Activated naive CD8-positive, alpha-beta T cell treated with anti-CD3 and anti-CD28 coated beads, Interleukin-2, amount 10 ng/mL, durations not matched to agents 7 days and 5 days (primary cell): ENCODE results near the gene RWDD3. TPM values are rescaled to one million over a fixed set of nuclear protein-coding genes. Genes with fewer than 3 reads are reported as not detected.

Source experiments
- ATAC-seq: fragments of 150-1000 bp; cut with Tn5 transposase; one replicate; pipeline ENCODE4 v1.10.0; 2021; ENCODE audit warnings: low read depth, moderate library complexity
- POLR2A ChIA-PET: fragments of 350-600 bp; sonication (Branson Sonifier 250); formaldehyde crosslinking; loops from one replicate; lab custom pipeline; 2021; ENCODE audit warnings: antibody characterized with exemption; lab: Charles Lee
- DNase-seq: peaks from one replicate; pipeline ENCODE4 v3.0.0; 2021
- H3K27ac Mint-ChIP-seq: one replicate; pipeline ENCODE4 v1.8.0; 2022; ENCODE audit warnings: mild to moderate bottlenecking, mixed read lengths
- H3K27me3 Mint-ChIP-seq: one replicate; pipeline ENCODE4 v1.8.0; 2022; ENCODE audit warnings: mild to moderate bottlenecking, moderate library complexity, mixed read lengths
- H3K36me3 Mint-ChIP-seq: one replicate; pipeline ENCODE4 v1.8.0; 2021; ENCODE audit warnings: mild to moderate bottlenecking, mixed read lengths
- H3K4me1 Mint-ChIP-seq: one replicate; pipeline ENCODE4 v1.8.0; 2021; ENCODE audit warnings: mixed read lengths
- H3K4me3 Mint-ChIP-seq: one replicate; pipeline ENCODE4 v1.8.0; 2022; ENCODE audit warnings: mild to moderate bottlenecking, moderate library complexity, mixed read lengths
- H3K9me3 Mint-ChIP-seq: one replicate; pipeline ENCODE4 v1.8.0; 2021; ENCODE audit warnings: mixed read lengths
- total RNA-seq, 2 experiments: library from RNA; stranded (reverse); gene quantifications; one replicate each; pipeline ENCODE4 v1.2.3, GENCODE V29; 2021

RWDD3 gene
- total RNA-seq, 2 experiments from 2014 or later = 18.0 to 21.4 TPM

GRCh38 chr1:95278173-95279006 lies 44.4 kb downstream of the RWDD3 start:
- H3K4me3 Mint-ChIP-seq = no peak overlapping the region
- no peak overlapping the region for H3K27ac Mint-ChIP-seq
- POLR2A ChIA-PET = no interaction called here
- ATAC-seq = no peak
- H3K27me3 Mint-ChIP-seq = peaks cover 11% of the 10 kb centered on the region
- no peaks in the 10 kb centered on the region for H3K4me1 Mint-ChIP-seq
- H3K9me3 Mint-ChIP-seq = no peaks in the 10 kb centered on the region
- no peaks in the 10 kb centered on the region for H3K36me3 Mint-ChIP-seq
- DNase-seq = no peak

GRCh38 chr1:95281781-95282517 lies 47.9 kb downstream of the RWDD3 start:
- H3K9me3 Mint-ChIP-seq = no peaks in the 10 kb centered on the region
- H3K27ac Mint-ChIP-seq = no peak overlapping the region
- DNase-seq (no peak), ATAC-seq (no peak)
- no peaks in the 10 kb centered on the region for H3K4me1 Mint-ChIP-seq
- no peaks in the 10 kb centered on the region for H3K36me3 Mint-ChIP-seq
- POLR2A ChIA-PET = interaction anchor here (0.5 kb wide), 1 partner anchor 109 kb away, joined by 3 read pairs; no protein-coding TSS in a partner anchor
- H3K27me3 Mint-ChIP-seq = peaks cover 7% of the 10 kb centered on the region
- no peak overlapping the region for H3K4me3 Mint-ChIP-seq

- no peaks in the 10 kb centered on the region for H3K36me3 Mint-ChIP-seq
- H3K27me3 Mint-ChIP-seq = peaks cover 5% of the 10 kb centered on the region
- H3K27ac Mint-ChIP-seq = no peak overlapping the region
- no peak overlapping the region for H3K4me3 Mint-ChIP-seq
- no peaks in the 10 kb centered on the region for H3K4me1 Mint-ChIP-seq
- H3K9me3 Mint-ChIP-seq = no peaks in the 10 kb centered on the region
- ATAC-seq = no peak
- DNase-seq = no peak
- POLR2A ChIA-PET = interaction anchor here (0.5 kb wide), 1 partner anchor 110 kb away, joined by 3 read pairs; no protein-coding TSS in a partner anchor
These were observed 48.5 kb downstream of the RWDD3 start for GRCh38 chr1:95282518-95282895.

GRCh38 chr1:95284420-95284819 lies 50.4 kb downstream of the RWDD3 start:
- Mint-ChIP-seq H3K9me3 (no peaks in the 10 kb centered on the region), H3K4me1 (no peaks in the 10 kb centered on the region), H3K4me3 (no peak overlapping the region), H3K27me3 (peaks cover 5% of the 10 kb centered on the region), H3K27ac (no peak overlapping the region), H3K36me3 (no peaks in the 10 kb centered on the region)
- ATAC-seq (no peak), DNase-seq (no peak)
- POLR2A ChIA-PET = no interaction called here

- H3K36me3 Mint-ChIP-seq = no peaks in the 10 kb centered on the region
- no peak for DNase-seq
- H3K9me3 Mint-ChIP-seq = no peaks in the 10 kb centered on the region
- no peak for ATAC-seq
- no peak overlapping the region for H3K27ac Mint-ChIP-seq
- no peak overlapping the region for H3K4me3 Mint-ChIP-seq
- H3K4me1 Mint-ChIP-seq = no peaks in the 10 kb centered on the region
- H3K27me3 Mint-ChIP-seq = no peaks in the 10 kb centered on the region
- POLR2A ChIA-PET = no interaction called here
These were observed 52.5 kb downstream of the RWDD3 start for GRCh38 chr1:95286479-95286878.

- no peaks in the 10 kb centered on the region for H3K27me3 Mint-ChIP-seq
- H3K36me3 Mint-ChIP-seq = no peaks in the 10 kb centered on the region
- H3K4me3 Mint-ChIP-seq = no peak overlapping the region
- DNase-seq (no peak), ATAC-seq (no peak)
- no peaks in the 10 kb centered on the region for H3K4me1 Mint-ChIP-seq
- POLR2A ChIA-PET = no interaction called here
- no peak overlapping the region for H3K27ac Mint-ChIP-seq
- no peaks in the 10 kb centered on the region for H3K9me3 Mint-ChIP-seq
These were observed 53.1 kb downstream of the RWDD3 start for GRCh38 chr1:95287081-95287480.

- Mint-ChIP-seq H3K9me3 (no peaks in the 10 kb centered on the region), H3K27me3 (no peaks in the 10 kb centered on the region), H3K27ac (no peak overlapping the region), H3K4me1 (no peaks in the 10 kb centered on the region), H3K36me3 (no peaks in the 10 kb centered on the region), H3K4me3 (no peak overlapping the region)
- POLR2A ChIA-PET = no interaction called here
- ATAC-seq (no peak), DNase-seq (no peak)
These were observed 53.8 kb downstream of the RWDD3 start for GRCh38 chr1:95287825-95288224.

Other genes with a start within 250 kb of the RWDD3 start
- gene ALG14, start 161.3 kb upstream of the RWDD3 start, total RNA-seq = 1 to 10 TPM; 1.8 to 2.1 TPM
- gene TLCD4, start 116.9 kb upstream of the RWDD3 start, total RNA-seq = under 1 TPM; 0.03 to 0.06 TPM